OCI-LY7 (cell line): ENCODE results near the gene KRT73.

Source experiments
- EZH2phosphoT487 ChIP-seq: fragments of 200-600 bp; sonication (generic); IDR thresholded peaks from 2 replicates; pipeline ENCODE4 v1.6.1; 2018; ENCODE audit warnings: low read depth, borderline replicate concordance, mild to moderate bottlenecking, mixed run types, antibody characterized with exemption, low read length, moderate library complexity, mixed read lengths
- TF ChIP-seq, protein P1 (sequence below): fragments of 200-600 bp; sonication (generic); conservative IDR thresholded peaks from 2 replicates; pipeline ENCODE4 v1.5.1; 2014; ENCODE audit warnings: mild to moderate bottlenecking, antibody characterized with exemption, low read length, moderate library complexity, mixed read lengths

DNA sequence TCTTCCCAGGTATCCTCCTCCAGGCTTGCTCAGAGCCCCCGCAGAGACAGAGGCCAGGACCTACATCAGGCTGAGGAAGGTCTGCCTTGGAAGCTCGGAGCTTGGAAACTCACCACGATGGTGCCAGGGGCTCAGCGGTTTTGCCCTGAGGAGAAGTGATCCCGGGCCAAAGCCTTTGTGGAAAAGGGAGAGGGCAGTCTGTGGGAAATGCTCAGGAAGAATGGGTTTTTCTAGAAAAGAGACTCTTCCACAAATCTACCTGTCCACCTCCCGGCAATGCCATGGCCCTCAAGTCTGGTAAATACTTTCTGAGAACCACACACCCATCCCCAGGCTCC is 25.7 kb upstream of the KRT73 start:
- TF ChIP-seq, protein P1, sequence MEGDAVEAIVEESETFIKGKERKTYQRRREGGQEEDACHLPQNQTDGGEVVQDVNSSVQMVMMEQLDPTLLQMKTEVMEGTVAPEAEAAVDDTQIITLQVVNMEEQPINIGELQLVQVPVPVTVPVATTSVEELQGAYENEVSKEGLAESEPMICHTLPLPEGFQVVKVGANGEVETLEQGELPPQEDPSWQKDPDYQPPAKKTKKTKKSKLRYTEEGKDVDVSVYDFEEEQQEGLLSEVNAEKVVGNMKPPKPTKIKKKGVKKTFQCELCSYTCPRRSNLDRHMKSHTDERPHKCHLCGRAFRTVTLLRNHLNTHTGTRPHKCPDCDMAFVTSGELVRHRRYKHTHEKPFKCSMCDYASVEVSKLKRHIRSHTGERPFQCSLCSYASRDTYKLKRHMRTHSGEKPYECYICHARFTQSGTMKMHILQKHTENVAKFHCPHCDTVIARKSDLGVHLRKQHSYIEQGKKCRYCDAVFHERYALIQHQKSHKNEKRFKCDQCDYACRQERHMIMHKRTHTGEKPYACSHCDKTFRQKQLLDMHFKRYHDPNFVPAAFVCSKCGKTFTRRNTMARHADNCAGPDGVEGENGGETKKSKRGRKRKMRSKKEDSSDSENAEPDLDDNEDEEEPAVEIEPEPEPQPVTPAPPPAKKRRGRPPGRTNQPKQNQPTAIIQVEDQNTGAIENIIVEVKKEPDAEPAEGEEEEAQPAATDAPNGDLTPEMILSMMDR: no peak
- TF ChIP-seq EZH2phosphoT487: no peak
